HepG2 (cell line): ENCODE data around the gene CEP131.

Source experiments
- CTCF ChIP-seq: sonication (generic); formaldehyde crosslinking; IDR thresholded peaks from 2 replicates; pipeline ENCODE4 v1.5.0; 2020; ENCODE audit warnings: mild to moderate bottlenecking, missing genetic modification reagents, moderate library complexity
- HCFC1 ChIP-seq: fragments of 150-350 bp; IDR thresholded peaks from 2 replicates; pipeline ENCODE4 v1.6.1; 2014; ENCODE audit warnings: low read depth, low read length
- JUND ChIP-seq: sonication (generic); formaldehyde crosslinking; IDR thresholded peaks from 2 replicates; pipeline ENCODE4 v1.8.0; 2022; ENCODE audit warnings: mild to moderate bottlenecking, missing genetic modification reagents
- MEIS2 ChIP-seq: sonication (generic); formaldehyde crosslinking; IDR thresholded peaks from 2 replicates; pipeline ENCODE4 v1.9.0; 2021; ENCODE audit warnings: mild to moderate bottlenecking, missing genetic modification reagents
- MTA3 ChIP-seq: sonication (generic); formaldehyde crosslinking; IDR thresholded peaks from 2 replicates; pipeline ENCODE4 v1.4.0; 2020; ENCODE audit warnings: missing genetic modification reagents
- MYC ChIP-seq: sonication (generic); formaldehyde crosslinking; IDR thresholded peaks from 2 replicates; pipeline ENCODE4 v1.9.0; 2021; ENCODE audit warnings: missing genetic modification reagents, borderline replicate concordance
- PBX2 ChIP-seq: IDR thresholded peaks from 2 replicates; pipeline ENCODE4 v1.6.1; 2016; ENCODE audit warnings: control low read depth
- PHF20 ChIP-seq: sonication (generic); formaldehyde crosslinking; IDR thresholded peaks from 2 replicates; pipeline ENCODE4 v1.5.0; 2020; ENCODE audit warnings: mild to moderate bottlenecking, missing genetic modification reagents
- SIX4 ChIP-seq: sonication (generic); formaldehyde crosslinking; IDR thresholded peaks from 2 replicates; pipeline ENCODE4 v1.4.0; 2020; ENCODE audit warnings: missing genetic modification reagents
- ZBTB42 ChIP-seq: sonication (generic); formaldehyde crosslinking; IDR thresholded peaks from 2 replicates; pipeline ENCODE4 v1.5.0; 2020; ENCODE audit warnings: mild to moderate bottlenecking, missing genetic modification reagents
- ZBTB8A ChIP-seq: sonication (generic); formaldehyde crosslinking; IDR thresholded peaks from 2 replicates; pipeline ENCODE4 v1.4.0; 2020; ENCODE audit warnings: mild to moderate bottlenecking, low read depth, missing genetic modification reagents, borderline replicate concordance
- ZNF773 ChIP-seq: sonication (generic); formaldehyde crosslinking; IDR thresholded peaks from 2 replicates; pipeline ENCODE4 v1.4.0; 2020; ENCODE audit warnings: missing genetic modification reagents, borderline replicate concordance

- no peak for TF ChIP-seq ZNF773
- TF ChIP-seq JUND: no peak
- no peak for TF ChIP-seq MTA3 (CRISPR knock-in tag)
- no peak for TF ChIP-seq MEIS2
- no peak for TF ChIP-seq PHF20 (CRISPR knock-in tag)
- TF ChIP-seq ZBTB42 (CRISPR knock-in tag): no peak
- no peak for TF ChIP-seq PBX2
- TF ChIP-seq ZBTB8A: no peak
- TF ChIP-seq SIX4 (CRISPR knock-in tag): no peak
- TF ChIP-seq MYC (CRISPR knock-in tag): no peak
- TF ChIP-seq CTCF (CRISPR knock-in tag): no peak
- TF ChIP-seq HCFC1: no peak
Observed at GRCh38 chr17:81193051-81193410, 29.7 kb downstream of the CEP131 start.
